Mucosa of stomach (tissue), 1 donor: Measurements from ENCODE around the gene RRAD.
"Not testable (repeated sequence)": the region's sequence is repeated elsewhere in the genome, so short reads cannot be mapped to it uniquely, and the experiment has no call there.

Experiments used
- H3K27me3 ChIP-seq: one replicate; pipeline ENCODE4 v1.7.0; 2013; ENCODE audit warnings: mild to moderate bottlenecking, low read length; ENCODE audit not compliant: control insufficient read depth, insufficient read depth
- H3K36me3 ChIP-seq: one replicate; pipeline ENCODE4 v1.7.0; 2013; ENCODE audit warnings: low read length; ENCODE audit not compliant: control insufficient read depth, insufficient read depth
- H3K4me1 ChIP-seq: one replicate; pipeline ENCODE4 v1.7.0; 2013; ENCODE audit warnings: mild to moderate bottlenecking, low read length; ENCODE audit not compliant: control insufficient read depth, insufficient read depth
- H3K4me3 ChIP-seq: one replicate; pipeline ENCODE4 v1.7.0; 2013; ENCODE audit warnings: low read length
- H3K9ac ChIP-seq: one replicate; pipeline ENCODE4 v1.7.0; 2013; ENCODE audit warnings: mild to moderate bottlenecking, low read length, moderate library complexity
- H3K9me3 ChIP-seq: one replicate; pipeline ENCODE4 v1.7.0; 2013; ENCODE audit warnings: mild to moderate bottlenecking, low read length, moderate library complexity; ENCODE audit not compliant: control insufficient read depth
- donor health status: Pancreatic carcinoma.

Gene RRAD

DNA sequence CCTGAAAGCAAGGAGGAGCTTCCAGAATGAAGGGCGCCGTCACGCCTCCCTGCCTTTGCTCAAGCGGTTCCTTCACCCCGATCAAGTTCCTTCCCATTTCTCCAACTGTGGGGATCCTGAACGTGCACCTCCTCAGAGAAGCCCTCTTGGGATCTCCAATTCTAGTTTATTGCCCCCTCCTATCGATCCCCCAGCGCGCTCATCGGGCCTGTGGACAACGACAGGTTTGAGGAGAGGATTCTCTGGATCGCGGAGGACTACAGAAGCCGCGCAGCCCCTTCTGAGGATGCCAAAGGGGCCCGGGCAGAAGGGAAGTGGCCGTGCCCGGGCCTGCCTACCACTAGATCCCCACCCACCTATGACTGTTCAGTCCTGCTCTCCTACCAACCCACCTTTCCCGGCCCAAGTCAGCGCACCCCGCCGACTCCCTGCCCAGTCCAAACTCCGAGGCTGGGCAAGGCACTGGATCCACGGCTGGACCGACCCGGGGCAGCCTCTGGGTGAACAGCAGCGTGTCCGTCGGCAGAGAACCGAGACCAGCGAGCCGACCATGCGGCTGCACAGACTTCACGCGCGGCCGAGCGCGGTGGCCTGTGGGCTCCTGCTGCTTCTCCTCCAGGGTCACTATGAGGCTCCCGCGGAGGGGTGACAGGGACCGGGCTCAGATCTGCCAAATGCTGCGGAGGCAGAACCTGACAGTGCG lies 22.9 kb upstream of the RRAD start:
- H3K36me3 ChIP-seq, result no peaks in the 10 kb centered on the region
- peak overlapping the region; percentile 57 for H3K4me3 ChIP-seq
- H3K9me3 ChIP-seq, result no peaks in the 10 kb centered on the region
- peak overlapping the region; percentile 51 for H3K9ac ChIP-seq
- H3K27me3 ChIP-seq, result peaks cover 18% of the 10 kb centered on the region
- peaks cover 16% of the 10 kb centered on the region for H3K4me1 ChIP-seq

- Histone ChIP-seq H3K36me3 (no peaks in the 10 kb centered on the region), H3K27me3 (peaks cover 18% of the 10 kb centered on the region), H3K9ac (peak overlapping the region; percentile 56), H3K9me3 (no peaks in the 10 kb centered on the region), H3K4me3 (peak overlapping the region; percentile 57), H3K4me1 (peaks cover 9% of the 10 kb centered on the region)
These were observed 22.1 kb upstream of the RRAD start for GRCh38 chr16:66947302-66948065.

DNA sequence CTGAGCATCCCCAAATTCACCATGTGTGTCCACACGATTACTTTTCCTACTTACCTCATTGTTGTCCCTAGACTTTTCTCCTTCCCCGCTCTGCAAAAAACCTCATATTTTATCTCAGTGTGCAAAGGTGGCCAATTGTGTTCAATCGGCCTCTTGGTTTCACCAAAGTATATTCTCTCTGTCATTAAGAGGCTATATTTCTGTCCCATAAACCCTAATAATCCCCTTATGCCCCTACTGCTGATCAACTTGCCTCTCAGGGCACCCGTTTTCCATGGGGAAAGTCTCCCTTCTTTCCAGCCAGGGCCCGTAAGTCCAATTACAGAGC lies 21.6 kb upstream of the RRAD start:
- Histone ChIP-seq H3K36me3 (no peaks in the 10 kb centered on the region), H3K9me3 (no peaks in the 10 kb centered on the region), H3K4me3 (no peak overlapping the region), H3K27me3 (peaks cover 18% of the 10 kb centered on the region), H3K4me1 (peaks cover 9% of the 10 kb centered on the region), H3K9ac (no peak overlapping the region)

- peaks cover 9% of the 10 kb centered on the region for H3K4me1 ChIP-seq
These were observed 21.2 kb upstream of the RRAD start for GRCh38 chr16:66946541-66946940.

DNA sequence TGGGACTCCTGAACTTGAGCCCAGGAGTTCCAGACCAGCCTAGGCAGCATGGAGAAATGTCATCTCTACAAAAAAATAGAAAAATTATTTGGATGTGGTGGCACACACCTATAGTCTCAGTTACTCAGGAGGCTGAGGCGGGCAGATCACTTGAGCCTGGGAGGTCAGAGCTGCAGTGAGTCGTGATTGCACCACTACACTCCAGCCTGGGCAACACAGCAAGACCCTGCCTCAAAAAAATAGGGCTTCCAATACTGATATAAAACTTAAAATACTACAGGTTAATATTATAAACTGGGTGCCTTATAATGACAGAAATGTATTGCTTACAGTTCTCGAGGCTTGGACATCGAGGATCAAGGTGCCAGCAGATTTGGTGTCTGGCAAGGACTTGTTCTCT lies 20.6 kb upstream of the RRAD start:
- peaks cover 9% of the 10 kb centered on the region for H3K36me3 ChIP-seq
- H3K4me1 ChIP-seq, result peaks cover 9% of the 10 kb centered on the region
- H3K9me3 ChIP-seq, result no peaks in the 10 kb centered on the region
- no peak overlapping the region for H3K4me3 ChIP-seq
- peaks cover 18% of the 10 kb centered on the region for H3K27me3 ChIP-seq
- no peak overlapping the region for H3K9ac ChIP-seq

More at GRCh38 chr16:66946541-66946940, 21.2 kb upstream of the RRAD start:
- H3K4me3 ChIP-seq, result no peak overlapping the region
- H3K9ac ChIP-seq, result no peak overlapping the region
- peaks cover 3% of the 10 kb centered on the region for H3K36me3 ChIP-seq
- peaks cover 18% of the 10 kb centered on the region for H3K27me3 ChIP-seq
- H3K9me3 ChIP-seq, result no peaks in the 10 kb centered on the region

DNA sequence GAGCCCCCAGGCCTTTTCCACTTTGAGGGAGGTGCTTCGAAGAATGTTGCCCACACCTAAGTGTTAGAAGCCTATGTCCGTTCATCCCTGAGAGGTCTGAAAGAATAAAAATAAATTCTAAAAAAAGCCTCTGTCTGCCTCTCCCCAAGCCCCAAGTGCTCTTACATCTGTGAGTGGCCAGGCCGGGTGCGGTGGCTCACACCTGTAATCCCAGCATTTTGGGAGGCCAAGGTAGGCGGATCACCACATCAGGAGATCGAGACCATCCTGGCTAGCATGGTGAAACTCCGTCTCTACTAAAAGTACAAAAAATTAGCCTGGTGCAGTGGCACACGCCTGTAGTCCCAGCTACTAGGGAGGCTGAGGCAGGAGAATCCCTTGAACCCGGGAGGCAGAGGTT lies 19.6 kb upstream of the RRAD start:
- not testable (repeated sequence) for H3K9me3 ChIP-seq, H3K4me3 ChIP-seq, H3K9ac ChIP-seq, H3K4me1 ChIP-seq
- Histone ChIP-seq H3K36me3 (peaks cover 18% of the 10 kb centered on the region), H3K27me3 (peaks cover 18% of the 10 kb centered on the region)

DNA sequence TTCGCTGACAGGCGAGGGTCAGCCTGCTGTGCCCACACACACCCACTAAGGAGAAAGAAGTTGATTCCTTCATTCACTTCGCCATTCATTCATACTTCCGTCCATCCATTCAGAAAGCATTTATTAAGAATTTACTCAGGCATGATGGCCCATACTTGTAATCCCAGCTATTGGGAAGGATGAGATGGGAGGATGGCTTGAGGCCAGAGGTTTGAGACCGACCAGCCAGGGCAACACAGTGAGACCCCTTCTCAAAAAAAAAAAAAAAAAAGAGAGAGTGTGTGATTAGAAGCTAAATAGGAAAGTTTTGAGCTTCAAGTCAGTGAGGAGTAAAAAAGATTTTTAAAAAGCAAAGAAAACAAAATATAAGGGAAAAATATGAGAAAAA lies 18.7 kb upstream of the RRAD start:
- H3K4me3 ChIP-seq, result no peak overlapping the region
- peaks cover 9% of the 10 kb centered on the region for H3K4me1 ChIP-seq
- H3K9ac ChIP-seq, result no peak overlapping the region
- H3K36me3 ChIP-seq, result peaks cover 19% of the 10 kb centered on the region
- no peaks in the 10 kb centered on the region for H3K9me3 ChIP-seq
- peaks cover 10% of the 10 kb centered on the region for H3K27me3 ChIP-seq

GRCh38 chr16:66943426-66944053 lies 18.2 kb upstream of the RRAD start:
- Histone ChIP-seq H3K9me3 (no peaks in the 10 kb centered on the region), H3K4me3 (no peak overlapping the region), H3K4me1 (peaks cover 4% of the 10 kb centered on the region), H3K27me3 (peaks cover 5% of the 10 kb centered on the region), H3K9ac (no peak overlapping the region), H3K36me3 (peaks cover 19% of the 10 kb centered on the region)

GRCh38 chr16:66942981-66943380 lies 17.6 kb upstream of the RRAD start:
- H3K9me3 ChIP-seq, result no peaks in the 10 kb centered on the region
- peaks cover 2% of the 10 kb centered on the region for H3K4me1 ChIP-seq
- peaks cover 21% of the 10 kb centered on the region for H3K36me3 ChIP-seq
- no peaks in the 10 kb centered on the region for H3K27me3 ChIP-seq
- H3K9ac ChIP-seq, result no peak overlapping the region
- H3K4me3 ChIP-seq, result no peak overlapping the region

DNA sequence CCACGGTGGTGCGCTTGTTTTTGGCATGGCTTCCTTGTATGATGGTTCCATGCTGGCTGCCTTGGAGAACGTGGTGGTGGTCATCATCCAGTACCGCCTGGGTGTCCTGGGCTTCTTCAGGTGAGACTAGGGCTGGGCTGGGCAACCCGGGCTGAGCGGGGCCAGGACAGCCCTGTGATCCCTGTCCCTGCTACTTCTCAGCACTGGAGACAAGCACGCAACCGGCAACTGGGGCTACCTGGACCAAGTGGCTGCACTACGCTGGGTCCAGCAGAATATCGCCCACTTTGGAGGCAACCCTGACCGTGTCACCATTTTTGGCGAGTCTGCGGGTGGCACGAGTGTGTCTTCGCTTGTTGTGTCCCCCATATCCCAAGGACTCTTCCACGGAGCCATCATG lies 14.9 kb upstream of the RRAD start:
- H3K27me3 ChIP-seq, result no peaks in the 10 kb centered on the region
- no peaks in the 10 kb centered on the region for H3K9me3 ChIP-seq
- H3K36me3 ChIP-seq, result peaks cover 25% of the 10 kb centered on the region

DNA sequence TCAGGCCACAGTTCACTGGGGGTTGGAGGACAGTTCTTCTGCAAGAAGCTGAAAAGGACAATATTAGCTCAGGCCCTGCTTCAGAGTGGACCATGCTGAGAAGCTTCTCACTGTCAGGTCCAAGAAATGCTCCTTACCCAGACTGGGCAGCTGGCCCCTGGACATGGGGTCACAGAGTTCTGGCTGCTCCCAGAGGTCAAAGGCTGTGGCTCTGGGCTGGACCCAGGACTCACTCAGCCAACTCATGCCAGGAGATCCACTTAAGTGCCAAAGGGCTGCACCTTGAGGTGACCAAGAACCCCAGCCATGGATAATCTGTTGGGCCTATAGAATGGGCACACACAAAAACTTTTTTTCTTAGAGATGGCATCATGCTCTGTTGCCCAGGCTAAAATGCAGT lies 14.0 kb upstream of the RRAD start:
- no peaks in the 10 kb centered on the region for H3K9me3 ChIP-seq
- no peaks in the 10 kb centered on the region for H3K27me3 ChIP-seq
- peaks cover 25% of the 10 kb centered on the region for H3K36me3 ChIP-seq
- no peak overlapping the region for H3K9ac ChIP-seq
- peaks cover 32% of the 10 kb centered on the region for H3K4me1 ChIP-seq
- H3K4me3 ChIP-seq, result no peak overlapping the region

More for the DNA sequence above, 14.9 kb upstream of the RRAD start:
- Histone ChIP-seq H3K4me3 (no peak overlapping the region), H3K9ac (no peak overlapping the region), H3K4me1 (peaks cover 29% of the 10 kb centered on the region)

GRCh38 chr16:66937725-66938337 lies 12.5 kb upstream of the RRAD start:
- no peak overlapping the region for H3K9ac ChIP-seq
- H3K4me3 ChIP-seq, result no peak overlapping the region

More at GRCh38 chr16:66937725-66938337, 12.5 kb upstream of the RRAD start:
- Histone ChIP-seq H3K36me3 (peaks cover 25% of the 10 kb centered on the region), H3K9me3 (no peaks in the 10 kb centered on the region), H3K27me3 (no peaks in the 10 kb centered on the region), H3K4me1 (peaks cover 42% of the 10 kb centered on the region)
